ENCODE measurements around the gene DNAH17.

GRCh38 chr17:78532922-78533640 is 44.1 kb downstream of the DNAH17 start:
- TF ChIP-seq CTCF (IDR thresholded peaks at IDR 0.05; ENCODE audit: low read depth, low read length, poor library complexity, severe bottlenecking) (no peak), EZH2phosphoT487 (IDR thresholded peaks at IDR 0.05; ENCODE audit: borderline replicate concordance, low read length) (no peak)

Measured in DOHH2 (cell line).